HG02870 (cell line): ENCODE data around the gene JMJD7.
A peak's percentile ranks its signal among the peaks of the same experiment; 100 is the strongest.

ENCODE experiments used
- ATAC-seq: cut with Tn5 transposase; IDR thresholded peaks from one replicate; pipeline ENCODE4 v1.9.1; 2021; ENCODE audit warnings: mild to moderate bottlenecking, moderate library complexity; ENCODE audit not compliant: unreplicated experiment

The JMJD7 gene

GRCh38 chr15:41827880-41828806 is at the start of gene JMJD7:
Gene JMJD7, plus strand, starts transcription at chr15:41828092. Its CDS starts 33 bp downstream, at chr15:41828125.
- ATAC-seq = peak; percentile 62

- ATAC-seq = no peak
These were observed 49.4 kb upstream of the JMJD7 start for GRCh38 chr15:41778521-41778920.

- ATAC-seq = no peak
These were observed 48.2 kb upstream of the JMJD7 start for GRCh38 chr15:41779662-41780157.

GRCh38 chr15:41780266-41780665 is 47.6 kb upstream of the JMJD7 start:
- ATAC-seq = no peak

- no peak for ATAC-seq
These were observed 47.2 kb upstream of the JMJD7 start for GRCh38 chr15:41780727-41781126.

GRCh38 chr15:41782371-41783282 is 45.3 kb upstream of the JMJD7 start:
- no peak for ATAC-seq

- ATAC-seq = no peak
These were observed 44.6 kb upstream of the JMJD7 start for GRCh38 chr15:41783296-41783695.

GRCh38 chr15:41788262-41788661 is 39.6 kb upstream of the JMJD7 start:
- no peak for ATAC-seq

- ATAC-seq = no peak
These were observed 38.7 kb upstream of the JMJD7 start for GRCh38 chr15:41789236-41789635.

- ATAC-seq = no peak
These were observed 38.2 kb upstream of the JMJD7 start for GRCh38 chr15:41789662-41790061.

- no peak for ATAC-seq
These were observed 37.7 kb upstream of the JMJD7 start for GRCh38 chr15:41790169-41790568.

GRCh38 chr15:41790756-41791546 is 36.9 kb upstream of the JMJD7 start:
- ATAC-seq = no peak

- ATAC-seq = no peak
These were observed 36.4 kb upstream of the JMJD7 start for GRCh38 chr15:41791547-41791937.

- ATAC-seq = no peak
These were observed 35.8 kb upstream of the JMJD7 start for GRCh38 chr15:41792000-41792637.

- ATAC-seq = no peak
These were observed 33.8 kb upstream of the JMJD7 start for GRCh38 chr15:41794081-41794480.

GRCh38 chr15:41795996-41796856 is 31.7 kb upstream of the JMJD7 start:
- no peak for ATAC-seq

GRCh38 chr15:41797201-41797944 is 30.5 kb upstream of the JMJD7 start:
- ATAC-seq = no peak
